ENCODE data around the gene DDX23.
"Not testable (repeated sequence)": the region's sequence is repeated elsewhere in the genome, so short reads cannot be mapped to it uniquely, and the experiment has no call there.

DDX23 gene

GRCh38 chr12:48861111-48861510 is 9.1 kb upstream of the DDX23 start:
- DNase-seq: peak; percentile 48

- not testable (repeated sequence) for DNase-seq
These were observed 8.3 kb upstream of the DDX23 start for GRCh38 chr12:48860236-48860635.

GRCh38 chr12:48859607-48860006 is 7.6 kb upstream of the DDX23 start:
- DNase-seq: no peak

GRCh38 chr12:48858043-48858442 is 6.1 kb upstream of the DDX23 start:
- no peak for DNase-seq

- no peak for DNase-seq
These were observed 5.5 kb upstream of the DDX23 start for GRCh38 chr12:48857278-48857994.

GRCh38 chr12:48856379-48856778 is 4.4 kb upstream of the DDX23 start:
- no peak for DNase-seq

GRCh38 chr12:48854932-48855331 is 3.0 kb upstream of the DDX23 start:
- DNase-seq: not testable (repeated sequence)

GRCh38 chr12:48854488-48854887 is 2.5 kb upstream of the DDX23 start:
- DNase-seq: no peak

GRCh38 chr12:48852734-48853688 is 1.0 kb upstream of the DDX23 start:
- DNase-seq: peak; percentile 60

GRCh38 chr12:48842021-48842420 is 9.9 kb downstream of the DDX23 start:
- not testable (repeated sequence) for DNase-seq

GRCh38 chr12:48838048-48838447 is 13.9 kb downstream of the DDX23 start:
- DNase-seq: no peak

- no peak for DNase-seq
These were observed 19.5 kb downstream of the DDX23 start for GRCh38 chr12:48832321-48833060.

- no peak for DNase-seq
These were observed 20.7 kb downstream of the DDX23 start for GRCh38 chr12:48831257-48831656.

GRCh38 chr12:48828841-48829575 is 23.0 kb downstream of the DDX23 start:
- DNase-seq: no peak

GRCh38 chr12:48828293-48828692 is 23.7 kb downstream of the DDX23 start:
- no peak for DNase-seq

GRCh38 chr12:48827513-48828096 is 24.4 kb downstream of the DDX23 start:
- no peak for DNase-seq

GRCh38 chr12:48827026-48827425 is 24.9 kb downstream of the DDX23 start:
- no peak for DNase-seq

GRCh38 chr12:48826209-48826855 is 25.6 kb downstream of the DDX23 start:
- DNase-seq: no peak

GRCh38 chr12:48824905-48825304 is 27.1 kb downstream of the DDX23 start:
- DNase-seq: no peak

GRCh38 chr12:48824112-48824511 is 27.9 kb downstream of the DDX23 start:
- no peak for DNase-seq

- no peak for DNase-seq
These were observed 28.7 kb downstream of the DDX23 start for GRCh38 chr12:48823281-48823680.

GRCh38 chr12:48822711-48823110 is 29.3 kb downstream of the DDX23 start:
- DNase-seq: no peak
